GM18867 (cell line): Measurements from ENCODE around the gene ITGB6.
A peak's percentile ranks its signal among the peaks of the same experiment; 100 is the strongest.

Experiments used
- ATAC-seq: cut with Tn5 transposase; IDR thresholded peaks from one replicate; pipeline ENCODE4 v1.9.1; 2021; ENCODE audit warnings: mild to moderate bottlenecking, moderate library complexity; ENCODE audit not compliant: unreplicated experiment

The ITGB6 gene

DNA sequence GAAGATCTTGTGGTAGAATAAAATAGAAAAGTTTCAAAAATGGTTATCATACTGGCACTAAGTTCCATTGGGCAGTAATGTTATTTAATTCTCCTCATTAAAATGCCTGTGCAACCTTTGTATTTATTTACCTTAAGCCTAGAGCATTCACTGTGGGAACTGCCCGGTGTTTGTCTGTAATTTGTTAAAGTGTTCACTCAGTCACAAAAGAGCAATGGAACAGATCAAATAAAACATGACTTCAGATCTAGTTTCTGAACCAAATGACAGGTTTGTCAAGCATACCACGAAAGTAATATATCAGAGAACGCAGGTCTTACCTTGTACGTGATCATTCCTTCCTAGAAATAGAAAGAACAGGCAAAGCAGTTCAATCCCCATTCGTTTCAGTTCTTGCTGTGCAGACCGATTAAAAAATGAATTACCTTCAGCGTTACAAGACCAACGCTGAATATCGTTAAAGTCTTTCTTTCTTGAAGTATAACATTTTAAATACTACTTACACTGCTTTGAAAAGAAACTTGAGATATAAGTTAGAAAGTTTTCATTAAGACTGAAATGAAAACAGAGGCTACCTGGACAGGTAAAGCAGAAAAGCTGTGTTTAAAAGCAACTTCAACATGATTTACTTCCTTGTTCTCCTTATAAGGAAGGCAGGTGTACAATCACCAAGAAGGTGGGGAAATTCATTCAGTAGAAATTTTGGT, at the start of gene ITGB6:
ITGB6 (minus strand) TSS at position 590 of the 707 bp plus-strand sequence; CDS start at position 381, 209 bp downstream.
- no peak for ATAC-seq

GRCh38 chr2:160247296-160248035, 47.4 kb upstream of the ITGB6 start:
- ATAC-seq, result no peak

GRCh38 chr2:160246356-160246755, 46.3 kb upstream of the ITGB6 start:
- no peak for ATAC-seq

GRCh38 chr2:160245614-160246155, 45.6 kb upstream of the ITGB6 start:
- ATAC-seq, result no peak

DNA sequence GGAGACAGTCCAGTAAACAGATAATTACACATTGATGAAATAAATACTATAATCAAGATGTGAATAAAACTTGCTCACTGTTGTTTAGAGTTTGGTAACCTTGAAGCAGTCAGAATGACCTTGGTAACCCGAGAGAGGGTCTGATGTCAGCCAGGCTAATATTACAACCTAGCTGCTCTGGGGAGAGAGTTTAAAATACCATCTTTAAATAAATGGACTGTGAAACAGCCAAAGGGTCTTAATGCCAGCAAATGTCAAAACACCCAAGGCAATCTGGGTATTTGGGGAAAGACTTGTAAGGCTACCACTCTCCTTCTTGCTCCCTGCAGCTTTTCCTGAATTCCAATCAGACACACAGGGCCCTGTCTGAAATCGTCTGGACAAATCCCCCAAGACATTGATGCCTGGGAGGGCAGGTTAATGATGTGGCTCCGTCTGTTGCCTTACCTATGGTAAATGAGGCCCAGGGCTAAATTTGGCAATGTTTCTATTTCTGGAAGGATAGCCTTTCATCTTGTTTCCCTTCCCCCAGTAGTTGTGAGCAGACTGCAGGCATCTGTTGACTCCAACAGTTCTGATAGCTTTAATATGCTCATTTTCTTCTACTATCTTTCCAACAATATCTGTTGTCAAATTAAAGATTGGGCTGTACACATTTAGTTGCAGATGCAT, 43.0 kb upstream of the ITGB6 start:
- no peak for ATAC-seq

GRCh38 chr2:160241251-160242137, 41.4 kb upstream of the ITGB6 start:
- ATAC-seq, result no peak

DNA sequence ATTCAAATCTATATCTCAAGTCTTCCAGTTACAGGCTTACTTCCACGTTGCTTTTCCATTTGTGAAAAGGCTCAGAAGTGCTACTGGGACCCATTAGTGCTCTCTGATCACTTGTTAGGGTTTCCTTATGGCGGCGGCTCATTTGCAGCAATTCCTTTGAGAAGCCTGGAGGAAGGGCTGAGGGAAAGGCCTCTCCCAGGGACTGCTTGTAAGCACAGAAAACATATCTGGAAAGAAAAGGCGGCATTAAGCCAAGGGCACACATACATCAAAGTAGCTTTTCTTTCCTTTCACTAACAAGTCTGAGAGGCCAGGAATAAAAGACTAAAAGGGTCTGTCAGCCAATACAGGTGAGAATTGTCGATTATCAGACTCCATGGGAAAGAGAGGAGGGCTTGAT, 39.4 kb upstream of the ITGB6 start:
- ATAC-seq, result no peak

DNA sequence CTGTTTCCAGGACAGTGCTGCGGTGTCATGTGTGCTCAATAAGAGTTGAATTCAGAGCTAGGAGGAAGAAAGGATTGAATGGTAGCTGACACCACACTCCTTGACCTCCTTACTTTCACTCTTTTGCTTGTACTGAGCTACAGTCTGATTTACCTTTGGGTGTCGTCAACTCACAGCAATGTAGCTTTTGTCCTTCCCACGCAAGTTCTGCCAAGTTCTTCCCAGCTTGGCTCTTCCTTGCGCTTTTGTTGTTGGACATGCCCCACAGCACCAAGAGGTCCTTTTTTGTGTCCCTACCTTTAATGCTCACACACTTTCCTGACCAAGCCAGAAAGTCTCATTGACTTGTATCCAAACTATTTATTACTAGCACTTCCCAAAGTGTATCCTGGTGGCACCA, 38.3 kb upstream of the ITGB6 start:
- no peak for ATAC-seq

GRCh38 chr2:160232905-160233475, 32.9 kb upstream of the ITGB6 start:
- ATAC-seq, result no peak

GRCh38 chr2:160229591-160229990, 29.5 kb upstream of the ITGB6 start:
- no peak for ATAC-seq

- ATAC-seq, result no peak
Observed at GRCh38 chr2:160228141-160228917, 28.3 kb upstream of the ITGB6 start.

DNA sequence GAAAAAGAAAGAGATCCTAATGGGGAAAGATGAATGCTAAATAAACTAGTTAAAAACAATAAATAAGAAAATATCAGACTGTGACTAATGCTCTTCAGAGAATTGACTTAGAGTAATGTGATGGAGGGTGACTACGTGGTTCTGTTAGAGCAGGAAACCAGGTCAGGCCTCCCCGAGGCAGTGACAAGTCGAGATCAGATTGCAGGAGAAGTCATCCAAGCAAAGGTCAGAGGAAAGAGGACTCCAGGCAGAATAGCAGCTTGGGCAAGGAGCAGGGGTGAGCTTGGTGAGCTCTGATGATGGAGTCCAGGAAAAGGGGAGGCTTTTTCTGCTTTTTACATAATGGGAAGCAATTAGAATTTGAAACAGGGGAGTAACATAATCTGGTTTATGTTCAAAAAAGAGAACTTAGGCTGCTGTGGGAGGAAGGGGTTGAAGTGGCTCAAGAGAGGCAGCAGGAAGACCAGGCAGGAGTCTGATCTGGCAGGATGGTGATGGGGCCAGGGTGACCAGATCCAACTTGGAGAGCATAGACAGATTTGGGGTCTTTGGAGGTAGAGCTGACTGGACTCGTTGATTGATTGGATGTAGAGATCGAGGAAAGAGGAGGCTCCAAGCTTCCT, 27.3 kb upstream of the ITGB6 start:
- no peak for ATAC-seq

DNA sequence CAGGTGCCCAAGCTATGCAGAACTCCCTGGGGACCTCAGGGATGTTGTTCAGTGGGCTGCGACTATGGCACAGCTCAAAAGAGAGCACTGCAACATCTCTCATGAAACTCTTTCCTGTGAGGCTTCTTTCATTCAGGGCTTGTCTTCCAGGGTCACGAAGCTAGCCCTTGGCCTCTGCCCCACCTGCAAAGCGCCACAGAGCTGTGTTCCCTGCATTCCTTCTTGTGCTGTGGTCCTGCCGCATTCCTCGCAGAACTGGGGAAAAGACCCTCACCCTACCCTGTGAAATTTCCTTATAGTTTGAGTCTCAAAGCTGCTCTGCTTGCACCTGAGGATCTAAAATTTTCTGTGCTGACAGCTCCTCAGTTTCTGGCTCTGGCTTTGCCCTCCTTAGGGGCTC, 26.3 kb upstream of the ITGB6 start:
- no peak for ATAC-seq

- no peak for ATAC-seq
Observed at GRCh38 chr2:160225722-160226121, 25.6 kb upstream of the ITGB6 start.

DNA sequence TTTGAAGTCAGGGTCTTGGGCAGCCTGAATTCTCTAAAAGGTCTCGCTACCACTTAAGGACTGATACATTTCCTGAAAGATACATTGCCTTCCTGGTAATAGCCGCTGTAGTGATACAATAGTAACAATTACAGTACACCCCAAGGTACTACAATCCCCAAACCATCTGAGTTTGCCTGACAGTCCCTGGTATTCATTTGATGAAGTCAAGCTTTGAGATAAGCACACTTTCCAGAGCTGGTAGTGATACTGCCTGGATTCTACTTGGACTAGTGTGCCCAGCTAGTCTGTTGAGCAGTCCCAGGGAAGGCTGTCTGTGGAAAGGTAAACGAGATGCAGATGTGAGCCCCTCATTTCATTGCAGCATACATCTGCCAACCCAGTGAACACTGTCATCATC, 24.4 kb upstream of the ITGB6 start:
- ATAC-seq, result peak; percentile 22

DNA sequence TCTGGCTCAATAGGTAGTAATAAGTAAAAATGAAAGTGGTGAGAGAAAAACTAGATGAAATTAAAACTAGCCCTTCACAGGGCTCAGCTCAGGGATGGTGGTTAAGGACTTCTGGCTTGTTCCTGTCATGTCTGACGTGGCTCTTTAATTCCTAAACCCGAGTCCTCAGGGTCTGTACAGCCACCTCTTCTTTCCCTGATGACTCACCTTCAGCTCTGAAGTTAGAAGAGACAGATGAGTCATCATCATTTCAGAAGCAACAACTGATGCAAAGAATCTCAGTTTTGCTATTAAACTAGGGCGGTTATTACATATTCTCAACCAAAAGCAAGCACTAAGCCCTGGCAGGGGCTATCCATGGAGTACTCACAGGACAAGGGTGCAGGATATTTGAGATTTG, 24.0 kb upstream of the ITGB6 start:
- ATAC-seq, result peak; percentile 93

- no peak for ATAC-seq
Observed at GRCh38 chr2:160223560-160223959, 23.5 kb upstream of the ITGB6 start.

DNA sequence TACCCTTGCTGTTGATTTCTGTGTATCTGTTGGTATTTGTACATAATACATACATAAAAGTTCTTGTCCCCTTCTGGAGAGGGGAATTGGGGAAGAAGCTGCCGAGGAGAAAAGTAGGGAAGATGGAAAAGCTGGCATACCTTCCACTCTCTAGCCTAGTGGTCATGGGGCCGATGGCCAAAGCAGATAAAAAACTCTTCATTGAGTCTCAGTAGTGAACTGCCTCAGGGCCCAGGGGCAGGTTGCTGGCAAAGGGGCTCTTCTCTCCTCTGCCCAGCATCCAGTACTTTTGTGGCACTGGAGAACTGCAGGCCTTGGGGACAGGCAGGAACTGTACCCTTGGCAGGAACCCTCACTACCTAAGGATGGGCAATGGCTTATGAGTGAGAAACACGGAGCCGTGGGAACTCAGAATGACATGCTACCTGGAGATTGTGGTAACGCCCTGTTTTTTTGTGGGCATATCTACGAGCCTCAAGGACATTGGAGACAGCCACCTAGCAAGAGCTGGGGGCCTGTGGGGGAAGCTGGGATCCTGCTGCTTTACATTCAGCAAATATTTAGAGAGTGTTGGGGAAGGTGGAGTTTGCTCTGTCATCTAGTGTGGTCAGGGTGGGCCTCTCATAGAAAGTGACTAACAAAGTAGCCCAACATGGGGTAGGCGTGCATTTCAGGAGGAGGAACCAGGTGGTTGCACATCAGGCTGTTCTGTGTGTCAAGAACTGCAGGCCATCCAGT, 22.6 kb upstream of the ITGB6 start:
- no peak for ATAC-seq
